MCF 10A (cell line): ENCODE measurements around the gene SH3BP4. TPM values are rescaled to one million over a fixed set of nuclear protein-coding genes. Genes with fewer than 3 reads are reported as not detected.

ENCODE experiments used
- BruUV-seq: library from RNA; stranded (reverse); fragments of 400-500 nt; replicated peaks from 2 replicates; lab custom pipeline; 2021; lab: Mats Ljungman, UMichigan
- CTCF ChIA-PET: fragments of 300-600 bp; sonication (Branson Sonifier 250); formaldehyde crosslinking; extraction: SDS; loops from one replicate; lab custom pipeline; 2021; ENCODE audit warnings: antibody characterized with exemption, inconsistent platforms; lab: Yijun Ruan, JAX
- POLR2A ChIA-PET: fragments of 300-600, 350-650 bp; sonication (Branson Sonifier 250); formaldehyde crosslinking; extraction: SDS; loops from one replicate; lab custom pipeline; 2020; ENCODE audit warnings: antibody characterized with exemption, inconsistent platforms; lab: Yijun Ruan, JAX
- DNase-seq: peaks from one replicate; pipeline ENCODE4 v3.0.0-alpha.2; 2018; ENCODE audit not compliant: unreplicated experiment
- H3K27ac Mint-ChIP-seq: one replicate; pipeline ENCODE4 v1.8.0; 2022; ENCODE audit warnings: mild to moderate bottlenecking, low read depth, mixed read lengths; ENCODE audit not compliant: unreplicated experiment
- H3K27me3 Mint-ChIP-seq: one replicate; pipeline ENCODE4 v1.8.0; 2022; ENCODE audit warnings: mixed read lengths; ENCODE audit not compliant: insufficient read depth, unreplicated experiment
- H3K36me3 Mint-ChIP-seq: one replicate; pipeline ENCODE4 v1.8.0; 2022; ENCODE audit warnings: mild to moderate bottlenecking, moderate library complexity, mixed read lengths; ENCODE audit not compliant: insufficient read depth, unreplicated experiment
- H3K4me1 Mint-ChIP-seq: one replicate; pipeline ENCODE4 v1.8.0; 2022; ENCODE audit warnings: mixed read lengths; ENCODE audit not compliant: insufficient read depth, unreplicated experiment
- H3K4me3 Mint-ChIP-seq: one replicate; pipeline ENCODE4 v1.8.0; 2022; ENCODE audit warnings: mild to moderate bottlenecking, moderate library complexity, mixed read lengths; ENCODE audit not compliant: unreplicated experiment
- H3K9me3 Mint-ChIP-seq: one replicate; pipeline ENCODE4 v1.8.0; 2022; ENCODE audit warnings: mixed read lengths; ENCODE audit not compliant: unreplicated experiment
- intact Hi-C: fragments of 100-400 bp; cut with micrococcal nuclease; formaldehyde crosslinking; loops from 2 replicates; pipeline ENCODE4 v1.14.1; 2022
- total RNA-seq: library from RNA; stranded (reverse); gene quantifications from 2 replicates; pipeline ENCODE4 v1.2.3, GENCODE V29; 2022
- TF ChIP-seq, protein P1 (sequence below): fragments of 200-600 bp; IDR thresholded peaks from one replicate; pipeline ENCODE4 v1.8.0; 2022; ENCODE audit warnings: antibody characterized with exemption, mild to moderate bottlenecking; ENCODE audit not compliant: unreplicated experiment

Gene SH3BP4
- total RNA-seq, 1 experiment from 2014 or later, result 59.7 TPM

- CTCF ChIA-PET, result interaction anchor here (0.9 to 1.1 kb wide), 3 partner anchors 24 to 533 kb away, joined by 3 to 4 read pairs (median 3); no protein-coding TSS in a partner anchor
- no peaks in the 10 kb centered on the region for H3K9me3 Mint-ChIP-seq
- no peak overlapping the region for H3K4me3 Mint-ChIP-seq
- no peaks in the 10 kb centered on the region for H3K36me3 Mint-ChIP-seq
- no peak overlapping the region for H3K27ac Mint-ChIP-seq
- peaks cover 15% of the 10 kb centered on the region for H3K4me1 Mint-ChIP-seq
- H3K27me3 Mint-ChIP-seq, result no peaks in the 10 kb centered on the region
- no TSS peak for BruUV-seq
- POLR2A ChIA-PET, result no interaction called here
- no peak for DNase-seq
- TF ChIP-seq, protein P1, sequence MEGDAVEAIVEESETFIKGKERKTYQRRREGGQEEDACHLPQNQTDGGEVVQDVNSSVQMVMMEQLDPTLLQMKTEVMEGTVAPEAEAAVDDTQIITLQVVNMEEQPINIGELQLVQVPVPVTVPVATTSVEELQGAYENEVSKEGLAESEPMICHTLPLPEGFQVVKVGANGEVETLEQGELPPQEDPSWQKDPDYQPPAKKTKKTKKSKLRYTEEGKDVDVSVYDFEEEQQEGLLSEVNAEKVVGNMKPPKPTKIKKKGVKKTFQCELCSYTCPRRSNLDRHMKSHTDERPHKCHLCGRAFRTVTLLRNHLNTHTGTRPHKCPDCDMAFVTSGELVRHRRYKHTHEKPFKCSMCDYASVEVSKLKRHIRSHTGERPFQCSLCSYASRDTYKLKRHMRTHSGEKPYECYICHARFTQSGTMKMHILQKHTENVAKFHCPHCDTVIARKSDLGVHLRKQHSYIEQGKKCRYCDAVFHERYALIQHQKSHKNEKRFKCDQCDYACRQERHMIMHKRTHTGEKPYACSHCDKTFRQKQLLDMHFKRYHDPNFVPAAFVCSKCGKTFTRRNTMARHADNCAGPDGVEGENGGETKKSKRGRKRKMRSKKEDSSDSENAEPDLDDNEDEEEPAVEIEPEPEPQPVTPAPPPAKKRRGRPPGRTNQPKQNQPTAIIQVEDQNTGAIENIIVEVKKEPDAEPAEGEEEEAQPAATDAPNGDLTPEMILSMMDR, result no peak
- intact Hi-C loops, result no loop called here
These were observed 132.0 kb downstream of the SH3BP4 start for GRCh38 chr2:235083822-235084221.

DNA sequence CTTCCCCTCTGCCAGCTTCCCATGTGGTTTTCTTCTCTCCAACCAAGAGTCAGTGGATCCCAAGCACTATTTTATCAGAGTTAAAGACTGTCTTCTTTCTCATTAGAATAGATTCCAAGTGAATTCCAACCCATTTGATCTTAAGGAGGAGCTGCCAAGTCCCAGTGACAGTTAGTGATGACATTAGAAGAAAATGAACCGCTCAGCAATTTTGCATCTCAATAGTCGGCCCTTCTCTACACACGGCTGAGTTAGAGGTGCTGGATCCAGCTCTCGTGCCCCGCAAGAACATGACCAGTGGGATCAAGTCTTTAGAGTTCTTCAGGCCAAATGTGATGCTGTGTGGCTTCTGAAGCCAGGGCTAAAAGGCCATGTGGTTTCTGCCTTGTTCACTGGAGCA is 132.6 kb downstream of the SH3BP4 start:
- CTCF ChIA-PET, result interaction anchor here (1.1 to 1.5 kb wide), 2 partner anchors 23 to 533 kb away, joined by 3 to 4 read pairs; no protein-coding TSS in a partner anchor
- no peak for DNase-seq
- POLR2A ChIA-PET, result no interaction called here
- no peak overlapping the region for H3K4me3 Mint-ChIP-seq
- no peak overlapping the region for H3K27ac Mint-ChIP-seq
- H3K27me3 Mint-ChIP-seq, result no peaks in the 10 kb centered on the region
- H3K4me1 Mint-ChIP-seq, result peaks cover 15% of the 10 kb centered on the region
- H3K9me3 Mint-ChIP-seq, result no peaks in the 10 kb centered on the region
- BruUV-seq, result no TSS peak
- no peaks in the 10 kb centered on the region for H3K36me3 Mint-ChIP-seq
- intact Hi-C loops, result no loop called here
- TF ChIP-seq, protein P1, result no peak

DNA sequence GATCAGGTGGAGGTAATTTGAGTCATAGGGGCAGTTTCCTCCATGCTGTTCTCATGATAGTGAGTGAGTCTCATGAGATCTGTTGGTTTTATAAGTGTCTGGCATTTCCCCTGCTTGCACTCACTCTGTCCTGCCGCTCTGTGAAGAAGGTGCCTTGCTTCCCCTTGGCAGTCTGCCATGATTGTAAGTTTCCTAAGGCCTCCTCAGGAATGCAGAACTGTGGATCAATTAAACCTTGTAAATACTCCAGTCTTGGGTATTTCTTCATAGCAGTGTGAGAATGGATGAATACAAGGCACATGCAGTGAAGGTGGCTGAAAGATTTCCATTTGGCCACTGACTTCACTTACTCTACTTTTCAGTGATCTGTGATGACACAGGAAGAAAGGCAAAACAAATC is 133.7 kb downstream of the SH3BP4 start:
- H3K27me3 Mint-ChIP-seq, result no peaks in the 10 kb centered on the region

GRCh38 chr2:235086481-235087184 is 134.8 kb downstream of the SH3BP4 start:
- Mint-ChIP-seq H3K9me3 (no peaks in the 10 kb centered on the region), H3K4me1 (peaks cover 15% of the 10 kb centered on the region), H3K4me3 (no peak overlapping the region), H3K27ac (peak overlapping the region; percentile 33), H3K27me3 (no peaks in the 10 kb centered on the region), H3K36me3 (no peaks in the 10 kb centered on the region)
- ChIA-PET POLR2A (no interaction called here), CTCF (no interaction called here)
- DNase-seq, result no peak
- TF ChIP-seq, protein P1, result no peak
- intact Hi-C loops, result no loop called here
- BruUV-seq, result no TSS peak

More for the DNA sequence above, 133.7 kb downstream of the SH3BP4 start:
- Mint-ChIP-seq H3K36me3 (no peaks in the 10 kb centered on the region), H3K4me3 (no peak overlapping the region), H3K9me3 (no peaks in the 10 kb centered on the region), H3K27ac (no peak overlapping the region), H3K4me1 (peaks cover 15% of the 10 kb centered on the region)
- ChIA-PET POLR2A (no interaction called here), CTCF (interaction anchor here (1.5 kb wide), 1 partner anchor 22 kb away, joined by 4 read pairs; no protein-coding TSS in a partner anchor)
- intact Hi-C loops, result no loop called here
- TF ChIP-seq, protein P1, result no peak
- peak; percentile 6 for DNase-seq
- no TSS peak for BruUV-seq
